Panc1 (cell line): ENCODE results near the gene EDEM3. TPM values are rescaled to one million over a fixed set of nuclear protein-coding genes. Genes with fewer than 3 reads are reported as not detected.
"Not testable (repeated sequence)": the region's sequence is repeated elsewhere in the genome, so short reads cannot be mapped to it uniquely, and the experiment has no call there.

Experiments used
- ATAC-seq: fragments of 200-7000 bp; cut with Tn5 transposase; 2 replicates; pipeline ENCODE4 v1.9.1; 2020; ENCODE audit warnings: mild to moderate bottlenecking, moderate library complexity
- BruUV-seq: library from RNA; stranded (reverse); fragments of 400-500 nt; replicated peaks from 2 replicates; lab custom pipeline; 2021; lab: Mats Ljungman, UMichigan
- CTCF ChIA-PET: fragments of 300-600 bp; sonication (Branson Sonifier 250); formaldehyde crosslinking; loops from one replicate; lab custom pipeline; 2022; ENCODE audit warnings: antibody characterized with exemption; lab: Charles Lee
- POLR2A ChIA-PET: fragments of 300-600 bp; sonication (Branson Sonifier 250); formaldehyde crosslinking; loops from one replicate; lab custom pipeline; 2022; ENCODE audit warnings: antibody characterized with exemption; lab: Charles Lee
- DNase-seq: peaks from one replicate; pipeline ENCODE4 v3.0.0-alpha.2; 2010; ENCODE audit warnings: low read depth, low spot score
- H3K27ac ChIP-seq: 2 replicates; pipeline ENCODE4 v1.5.1; 2011; ENCODE audit warnings: mild to moderate bottlenecking, low read length, inconsistent platforms
- H3K27me3 ChIP-seq: fragments of 200-500 bp; sonication (Bioruptor generic); 2 replicates; pipeline ENCODE4 v1.6.0; 2014; ENCODE audit warnings: low read length, inconsistent platforms; ENCODE audit not compliant: control insufficient read depth, insufficient read depth
- H3K36me3 ChIP-seq: fragments of 200-500 bp; sonication (Bioruptor generic); 2 replicates; pipeline ENCODE4 v1.5.1; 2014; ENCODE audit warnings: inconsistent platforms, mild to moderate bottlenecking, low read length, moderate library complexity; ENCODE audit not compliant: control insufficient read depth, insufficient read depth
- H3K4me1 ChIP-seq: 2 replicates; pipeline ENCODE4 v1.5.1; 2011; ENCODE audit warnings: inconsistent platforms, mild to moderate bottlenecking, low read length, moderate library complexity; ENCODE audit not compliant: control insufficient read depth, insufficient read depth
- H3K4me3 ChIP-seq, 2 experiments: 2 replicates each; pipeline ENCODE4 v1.5.1; 2011 to 2012; ENCODE audit warnings: low read depth in 2 of 2, low read length in 2 of 2, mild to moderate bottlenecking in 2 of 2, inconsistent platforms in 1 of 2, moderate library complexity in 1 of 2
- H3K9me3 ChIP-seq: fragments of 200-500 bp; sonication (Bioruptor generic); 2 replicates; pipeline ENCODE4 v1.5.1; 2014; ENCODE audit warnings: low read depth, mild to moderate bottlenecking, inconsistent platforms, low read length, moderate library complexity; ENCODE audit not compliant: control insufficient read depth, insufficient read depth
- POLR2AphosphoS5 ChIP-seq: IDR thresholded peaks from 2 replicates; pipeline ENCODE4 v1.6.1; 2012; ENCODE audit warnings: mild to moderate bottlenecking, low read depth, low read length, moderate library complexity
- SIN3A ChIP-seq: IDR thresholded peaks from 2 replicates; pipeline ENCODE4 v1.6.1; 2012; ENCODE audit warnings: low read depth, mild to moderate bottlenecking, low read length, moderate library complexity, borderline replicate concordance; ENCODE audit not compliant: insufficient read depth
- TCF7L2 ChIP-seq: IDR thresholded peaks from 2 replicates; pipeline ENCODE4 v1.6.1; 2011; ENCODE audit warnings: mild to moderate bottlenecking, low read depth, low read length, inconsistent platforms
- in situ Hi-C: cut with HindIII; loops from 2 replicates; pipeline ENCODE4 v1.10.0; 2016; ENCODE audit warnings: low sequenced_read_pairs, low pct_unique_long_range_greater_than_20kb
- intact Hi-C: fragments of 100-400 bp; cut with micrococcal nuclease; formaldehyde crosslinking; loops from one replicate; pipeline ENCODE4 v1.10.0; 2022; ENCODE audit not compliant: unreplicated experiment
- total RNA-seq: library from RNA; stranded (reverse); gene quantifications from one replicate; pipeline ENCODE4 v1.2.1, GENCODE V29; 2021; ENCODE audit not compliant: unreplicated experiment
- TF ChIP-seq, protein P1 (sequence below), 2 experiments: IDR thresholded peaks; 2 replicates each; pipeline ENCODE4 v1.6.1; 2011 to 2012; ENCODE audit warnings: low read depth in 2 of 2, control low read depth in 1 of 2, low read length in 1 of 2, mild to moderate bottlenecking in 1 of 2, moderate library complexity in 1 of 2; ENCODE audit not compliant: insufficient read depth in 1 of 2
- TF ChIP-seq, protein P2 (sequence below): fragments of 450-650 bp; IDR thresholded peaks from 2 replicates; pipeline ENCODE4 v1.5.1; 2017; ENCODE audit warnings: mild to moderate bottlenecking

Gene EDEM3
- total RNA-seq, 1 experiment from 2014 or later = 17.4 TPM

DNA sequence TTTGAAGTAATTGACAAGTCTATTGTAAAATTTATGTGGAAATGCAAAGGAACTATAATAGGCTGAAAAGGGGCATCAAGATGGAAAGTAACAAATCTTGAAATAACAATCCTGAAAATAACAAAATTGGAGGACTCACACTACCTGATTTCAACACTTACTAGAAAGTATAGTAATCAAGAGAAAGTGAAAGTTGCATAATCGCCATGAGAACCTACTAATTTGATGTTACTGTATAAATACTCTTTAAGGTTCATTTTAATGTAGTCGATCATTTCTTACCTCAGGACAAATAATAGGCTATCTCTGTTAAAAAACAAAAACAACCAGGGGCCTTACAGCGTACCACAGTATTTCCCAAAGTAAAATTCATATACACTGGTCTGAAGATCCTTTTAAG lies 71.7 kb downstream of the EDEM3 start:
- in situ Hi-C loops = no loop called here
- intact Hi-C loops = no loop called here
- H3K9me3 ChIP-seq = no peaks in the 10 kb centered on the region

DNA sequence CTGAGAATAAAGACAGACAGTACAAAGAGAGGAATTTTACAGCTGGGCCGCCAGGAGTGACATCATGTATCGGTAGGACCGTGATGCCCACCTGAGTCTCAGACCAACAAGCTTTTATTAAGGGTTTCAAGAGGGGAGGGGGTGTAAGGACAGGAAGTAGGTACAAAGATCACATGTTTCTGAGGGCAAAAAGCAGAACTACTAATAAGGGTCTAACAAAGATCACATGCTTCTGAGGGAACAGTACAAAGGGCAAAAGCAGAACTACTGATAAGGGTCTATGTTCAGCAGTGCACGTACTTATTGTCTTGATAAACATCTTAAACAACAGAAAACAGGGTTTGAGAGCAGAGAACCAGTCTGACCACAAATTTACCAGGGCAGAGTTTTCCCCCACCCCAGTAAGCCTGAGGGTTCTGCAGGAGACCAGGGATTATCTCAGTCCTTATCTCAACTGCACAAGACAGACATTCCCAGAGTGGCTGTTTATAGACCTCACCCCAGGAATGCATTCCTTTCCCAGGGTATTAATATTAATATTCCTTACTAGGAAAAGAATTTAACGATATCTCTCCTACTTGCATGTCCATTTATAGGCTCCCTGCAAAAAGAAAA lies 73.9 kb downstream of the EDEM3 start:
- H3K27me3 ChIP-seq, H3K27ac ChIP-seq, H3K4me3 ChIP-seq, POLR2A ChIA-PET, BruUV-seq, intact Hi-C loops, H3K9me3 ChIP-seq, H3K4me1 ChIP-seq, H3K36me3 ChIP-seq, CTCF ChIA-PET, DNase-seq, in situ Hi-C loops, ATAC-seq: not testable (repeated sequence)

More for the DNA sequence above, 71.7 kb downstream of the EDEM3 start:
- TF ChIP-seq, protein P1, sequence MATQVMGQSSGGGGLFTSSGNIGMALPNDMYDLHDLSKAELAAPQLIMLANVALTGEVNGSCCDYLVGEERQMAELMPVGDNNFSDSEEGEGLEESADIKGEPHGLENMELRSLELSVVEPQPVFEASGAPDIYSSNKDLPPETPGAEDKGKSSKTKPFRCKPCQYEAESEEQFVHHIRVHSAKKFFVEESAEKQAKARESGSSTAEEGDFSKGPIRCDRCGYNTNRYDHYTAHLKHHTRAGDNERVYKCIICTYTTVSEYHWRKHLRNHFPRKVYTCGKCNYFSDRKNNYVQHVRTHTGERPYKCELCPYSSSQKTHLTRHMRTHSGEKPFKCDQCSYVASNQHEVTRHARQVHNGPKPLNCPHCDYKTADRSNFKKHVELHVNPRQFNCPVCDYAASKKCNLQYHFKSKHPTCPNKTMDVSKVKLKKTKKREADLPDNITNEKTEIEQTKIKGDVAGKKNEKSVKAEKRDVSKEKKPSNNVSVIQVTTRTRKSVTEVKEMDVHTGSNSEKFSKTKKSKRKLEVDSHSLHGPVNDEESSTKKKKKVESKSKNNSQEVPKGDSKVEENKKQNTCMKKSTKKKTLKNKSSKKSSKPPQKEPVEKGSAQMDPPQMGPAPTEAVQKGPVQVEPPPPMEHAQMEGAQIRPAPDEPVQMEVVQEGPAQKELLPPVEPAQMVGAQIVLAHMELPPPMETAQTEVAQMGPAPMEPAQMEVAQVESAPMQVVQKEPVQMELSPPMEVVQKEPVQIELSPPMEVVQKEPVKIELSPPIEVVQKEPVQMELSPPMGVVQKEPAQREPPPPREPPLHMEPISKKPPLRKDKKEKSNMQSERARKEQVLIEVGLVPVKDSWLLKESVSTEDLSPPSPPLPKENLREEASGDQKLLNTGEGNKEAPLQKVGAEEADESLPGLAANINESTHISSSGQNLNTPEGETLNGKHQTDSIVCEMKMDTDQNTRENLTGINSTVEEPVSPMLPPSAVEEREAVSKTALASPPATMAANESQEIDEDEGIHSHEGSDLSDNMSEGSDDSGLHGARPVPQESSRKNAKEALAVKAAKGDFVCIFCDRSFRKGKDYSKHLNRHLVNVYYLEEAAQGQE (IDR thresholded peaks at IDR 0.05; ENCODE audit: insufficient read depth in 1 of 2, low read depth in 2 of 2, low read length in 1 of 2) = no peak
- TF ChIP-seq TCF7L2 (no peak), POLR2AphosphoS5 (no peak), SIN3A (no peak)
- TF ChIP-seq, protein P2, sequence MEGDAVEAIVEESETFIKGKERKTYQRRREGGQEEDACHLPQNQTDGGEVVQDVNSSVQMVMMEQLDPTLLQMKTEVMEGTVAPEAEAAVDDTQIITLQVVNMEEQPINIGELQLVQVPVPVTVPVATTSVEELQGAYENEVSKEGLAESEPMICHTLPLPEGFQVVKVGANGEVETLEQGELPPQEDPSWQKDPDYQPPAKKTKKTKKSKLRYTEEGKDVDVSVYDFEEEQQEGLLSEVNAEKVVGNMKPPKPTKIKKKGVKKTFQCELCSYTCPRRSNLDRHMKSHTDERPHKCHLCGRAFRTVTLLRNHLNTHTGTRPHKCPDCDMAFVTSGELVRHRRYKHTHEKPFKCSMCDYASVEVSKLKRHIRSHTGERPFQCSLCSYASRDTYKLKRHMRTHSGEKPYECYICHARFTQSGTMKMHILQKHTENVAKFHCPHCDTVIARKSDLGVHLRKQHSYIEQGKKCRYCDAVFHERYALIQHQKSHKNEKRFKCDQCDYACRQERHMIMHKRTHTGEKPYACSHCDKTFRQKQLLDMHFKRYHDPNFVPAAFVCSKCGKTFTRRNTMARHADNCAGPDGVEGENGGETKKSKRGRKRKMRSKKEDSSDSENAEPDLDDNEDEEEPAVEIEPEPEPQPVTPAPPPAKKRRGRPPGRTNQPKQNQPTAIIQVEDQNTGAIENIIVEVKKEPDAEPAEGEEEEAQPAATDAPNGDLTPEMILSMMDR = no peak
- CTCF ChIA-PET = interaction anchor here (1.4 kb wide), 1 partner anchor 9 kb away, joined by 3 read pairs; no protein-coding TSS in a partner anchor
- BruUV-seq = no TSS peak
- H3K4me3 ChIP-seq = no peak overlapping the region
- POLR2A ChIA-PET = no interaction called here
- H3K27ac ChIP-seq = no peak overlapping the region
- no peaks in the 10 kb centered on the region for H3K4me1 ChIP-seq
- H3K27me3 ChIP-seq = no peaks in the 10 kb centered on the region
- ATAC-seq = no peak
- H3K36me3 ChIP-seq = no peaks in the 10 kb centered on the region
- DNase-seq = no peak

DNA sequence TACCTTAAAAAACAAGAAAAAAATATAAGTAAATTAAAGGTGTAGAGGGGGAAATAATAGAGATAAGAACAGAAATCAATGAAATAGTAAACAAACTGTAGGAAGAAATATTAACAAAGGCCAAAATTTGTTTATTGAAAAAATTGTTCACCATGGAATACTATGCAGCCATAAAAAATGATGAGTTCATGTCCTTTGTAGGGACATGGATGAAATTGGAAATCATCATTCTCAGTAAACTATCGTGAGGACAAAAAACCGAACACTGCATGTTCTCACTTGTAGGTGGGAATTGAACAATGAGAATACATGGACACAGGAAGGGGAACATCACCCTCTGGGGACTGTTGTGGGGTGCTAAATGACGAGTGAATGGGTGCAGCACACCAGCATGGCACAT lies 75.2 kb downstream of the EDEM3 start:
- POLR2A ChIA-PET, H3K4me3 ChIP-seq, H3K4me1 ChIP-seq, BruUV-seq, CTCF ChIA-PET, H3K27me3 ChIP-seq, in situ Hi-C loops, DNase-seq, ATAC-seq, H3K9me3 ChIP-seq, H3K36me3 ChIP-seq, intact Hi-C loops, H3K27ac ChIP-seq: not testable (repeated sequence)
